Measurements from ENCODE around the gene ADGRL2.

Gene ADGRL2

DNA sequence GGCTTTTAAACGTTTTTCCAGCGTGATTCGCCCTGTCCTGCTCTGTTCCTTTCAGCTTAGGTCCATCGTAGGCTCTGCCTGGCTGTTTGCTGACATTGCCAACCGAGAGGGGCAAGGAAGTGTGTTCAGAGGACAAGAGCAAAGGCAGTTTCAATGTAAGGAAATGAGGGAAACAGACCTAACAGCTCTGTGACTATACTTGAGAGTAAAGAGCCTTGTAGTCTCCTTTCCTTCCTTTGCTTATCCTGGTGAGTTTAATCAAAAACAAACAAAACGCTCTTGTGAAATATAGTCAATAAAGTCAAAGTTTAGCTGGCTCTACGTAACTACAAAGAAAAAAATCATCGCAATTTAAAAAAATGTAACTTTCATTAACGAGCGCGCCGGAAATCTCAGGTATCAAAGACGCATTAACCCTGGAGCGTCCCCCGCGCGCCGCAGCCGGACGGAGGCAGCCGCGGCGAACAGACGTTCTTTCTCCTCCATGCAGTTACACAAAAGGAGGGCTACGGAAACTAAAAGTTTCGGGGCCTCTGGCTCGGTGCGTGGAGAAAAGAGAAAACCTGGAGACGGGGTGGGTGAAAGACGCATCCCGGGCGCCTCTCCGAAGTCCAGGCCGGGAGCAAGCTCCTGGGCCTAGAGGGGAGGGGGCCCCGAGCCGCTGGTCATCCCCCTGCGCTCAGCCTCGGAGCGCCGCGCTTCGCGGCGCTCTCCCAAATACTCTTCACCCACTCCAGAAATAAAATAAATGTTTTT is 617 bp upstream of the ADGRL2 start (continued):
- peak; percentile 90 for TF ChIP-seq ZNF660 (tag by site-specific recombination; IDR thresholded peaks at IDR 0.05)
- no peak for TF ChIP-seq SCRT1 (tag by site-specific recombination; IDR thresholded peaks at IDR 0.05; ENCODE audit: borderline replicate concordance)
- TF ChIP-seq, protein P1, sequence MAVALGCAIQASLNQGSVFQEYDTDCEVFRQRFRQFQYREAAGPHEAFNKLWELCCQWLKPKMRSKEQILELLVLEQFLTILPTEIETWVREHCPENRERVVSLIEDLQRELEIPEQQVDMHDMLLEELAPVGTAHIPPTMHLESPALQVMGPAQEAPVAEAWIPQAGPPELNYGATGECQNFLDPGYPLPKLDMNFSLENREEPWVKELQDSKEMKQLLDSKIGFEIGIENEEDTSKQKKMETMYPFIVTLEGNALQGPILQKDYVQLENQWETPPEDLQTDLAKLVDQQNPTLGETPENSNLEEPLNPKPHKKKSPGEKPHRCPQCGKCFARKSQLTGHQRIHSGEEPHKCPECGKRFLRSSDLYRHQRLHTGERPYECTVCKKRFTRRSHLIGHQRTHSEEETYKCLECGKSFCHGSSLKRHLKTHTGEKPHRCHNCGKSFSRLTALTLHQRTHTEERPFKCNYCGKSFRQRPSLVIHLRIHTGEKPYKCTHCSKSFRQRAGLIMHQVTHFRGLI (tag by site-specific recombination; IDR thresholded peaks at IDR 0.05): no peak
- peak; percentile 26; the same call in 1 of the 2 replicates for TF ChIP-seq MZF1 (tag by site-specific recombination; IDR thresholded peaks at IDR 0.05; ENCODE audit: borderline replicate concordance)
- peak; percentile 47; the same call in 1 of the 2 replicates for TF ChIP-seq ZFP37 (tag by site-specific recombination; IDR thresholded peaks at IDR 0.05)
- TF ChIP-seq HOXA7 (CRISPR knock-in tag; IDR thresholded peaks at IDR 0.05; ENCODE audit: borderline replicate concordance): no peak
- TF ChIP-seq ZNF596 (tag by site-specific recombination; IDR thresholded peaks at IDR 0.05): peak; percentile 64
- peak; percentile 82 for TF ChIP-seq ZXDB (tag by site-specific recombination; IDR thresholded peaks at IDR 0.05)
- no peak for TF ChIP-seq GFI1B (tag by site-specific recombination; IDR thresholded peaks at IDR 0.05)
- no peak for TF ChIP-seq ZNF433 (tag by site-specific recombination; IDR thresholded peaks at IDR 0.05; ENCODE audit: low read depth)
- no peak for TF ChIP-seq MEIS1 (CRISPR knock-in tag; IDR thresholded peaks at IDR 0.05; ENCODE audit: borderline replicate concordance)
- TF ChIP-seq, protein P2, sequence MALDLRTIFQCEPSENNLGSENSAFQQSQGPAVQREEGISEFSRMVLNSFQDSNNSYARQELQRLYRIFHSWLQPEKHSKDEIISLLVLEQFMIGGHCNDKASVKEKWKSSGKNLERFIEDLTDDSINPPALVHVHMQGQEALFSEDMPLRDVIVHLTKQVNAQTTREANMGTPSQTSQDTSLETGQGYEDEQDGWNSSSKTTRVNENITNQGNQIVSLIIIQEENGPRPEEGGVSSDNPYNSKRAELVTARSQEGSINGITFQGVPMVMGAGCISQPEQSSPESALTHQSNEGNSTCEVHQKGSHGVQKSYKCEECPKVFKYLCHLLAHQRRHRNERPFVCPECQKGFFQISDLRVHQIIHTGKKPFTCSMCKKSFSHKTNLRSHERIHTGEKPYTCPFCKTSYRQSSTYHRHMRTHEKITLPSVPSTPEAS (tag by site-specific recombination; IDR thresholded peaks at IDR 0.05): peak; percentile 38; the same call in 1 of the 2 replicates
- TF ChIP-seq ZNF610 (tag by site-specific recombination; IDR thresholded peaks at IDR 0.05; ENCODE audit: borderline replicate concordance): no peak
- peak; percentile 68 for TF ChIP-seq ZNF366 (tag by site-specific recombination; conservative IDR thresholded peaks at IDR 0.05)
- peak; percentile 80; the same call in 1 of the 2 replicates for TF ChIP-seq ZBTB20 (tag by site-specific recombination; IDR thresholded peaks at IDR 0.05)
- TF ChIP-seq REPIN1 (tag by site-specific recombination; IDR thresholded peaks at IDR 0.05; ENCODE audit: low read depth): no peak
- TF ChIP-seq ZNF416 (tag by site-specific recombination; IDR thresholded peaks at IDR 0.05): no peak
- TF ChIP-seq ZEB2 (tag by site-specific recombination; IDR thresholded peaks at IDR 0.05): peak; percentile 81; the same call in 1 of the 2 replicates
- peak; percentile 86 for TF ChIP-seq ZSCAN30 (tag by site-specific recombination; IDR thresholded peaks at IDR 0.05)
- TF ChIP-seq, protein P3, sequence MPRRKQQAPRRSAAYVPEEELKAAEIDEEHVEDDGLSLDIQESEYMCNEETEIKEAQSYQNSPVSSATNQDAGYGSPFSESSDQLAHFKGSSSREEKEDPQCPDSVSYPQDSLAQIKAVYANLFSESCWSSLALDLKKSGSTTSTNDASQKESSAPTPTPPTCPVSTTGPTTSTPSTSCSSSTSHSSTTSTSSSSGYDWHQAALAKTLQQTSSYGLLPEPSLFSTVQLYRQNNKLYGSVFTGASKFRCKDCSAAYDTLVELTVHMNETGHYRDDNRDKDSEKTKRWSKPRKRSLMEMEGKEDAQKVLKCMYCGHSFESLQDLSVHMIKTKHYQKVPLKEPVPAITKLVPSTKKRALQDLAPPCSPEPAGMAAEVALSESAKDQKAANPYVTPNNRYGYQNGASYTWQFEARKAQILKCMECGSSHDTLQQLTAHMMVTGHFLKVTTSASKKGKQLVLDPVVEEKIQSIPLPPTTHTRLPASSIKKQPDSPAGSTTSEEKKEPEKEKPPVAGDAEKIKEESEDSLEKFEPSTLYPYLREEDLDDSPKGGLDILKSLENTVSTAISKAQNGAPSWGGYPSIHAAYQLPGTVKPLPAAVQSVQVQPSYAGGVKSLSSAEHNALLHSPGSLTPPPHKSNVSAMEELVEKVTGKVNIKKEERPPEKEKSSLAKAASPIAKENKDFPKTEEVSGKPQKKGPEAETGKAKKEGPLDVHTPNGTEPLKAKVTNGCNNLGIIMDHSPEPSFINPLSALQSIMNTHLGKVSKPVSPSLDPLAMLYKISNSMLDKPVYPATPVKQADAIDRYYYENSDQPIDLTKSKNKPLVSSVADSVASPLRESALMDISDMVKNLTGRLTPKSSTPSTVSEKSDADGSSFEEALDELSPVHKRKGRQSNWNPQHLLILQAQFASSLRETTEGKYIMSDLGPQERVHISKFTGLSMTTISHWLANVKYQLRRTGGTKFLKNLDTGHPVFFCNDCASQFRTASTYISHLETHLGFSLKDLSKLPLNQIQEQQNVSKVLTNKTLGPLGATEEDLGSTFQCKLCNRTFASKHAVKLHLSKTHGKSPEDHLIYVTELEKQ (tag by site-specific recombination; IDR thresholded peaks at IDR 0.05; ENCODE audit: borderline replicate concordance): no peak
- no peak for TF ChIP-seq SCRT2 (tag by site-specific recombination; IDR thresholded peaks at IDR 0.05)
- no peak for TF ChIP-seq SETDB1 (IDR thresholded peaks at IDR 0.05; ENCODE audit: insufficient read length, low read length)
- 0 out of 2 replicates have a peak, but pooled peaks have one; percentile 49 for TF ChIP-seq ZNF341 (tag by site-specific recombination; IDR thresholded peaks at IDR 0.05; ENCODE audit: low read depth)
- TF ChIP-seq ZNF548 (tag by site-specific recombination; IDR thresholded peaks at IDR 0.05): no peak
- no peak for TF ChIP-seq ZNF558 (tag by site-specific recombination; IDR thresholded peaks at IDR 0.05)
- TF ChIP-seq, protein P4, sequence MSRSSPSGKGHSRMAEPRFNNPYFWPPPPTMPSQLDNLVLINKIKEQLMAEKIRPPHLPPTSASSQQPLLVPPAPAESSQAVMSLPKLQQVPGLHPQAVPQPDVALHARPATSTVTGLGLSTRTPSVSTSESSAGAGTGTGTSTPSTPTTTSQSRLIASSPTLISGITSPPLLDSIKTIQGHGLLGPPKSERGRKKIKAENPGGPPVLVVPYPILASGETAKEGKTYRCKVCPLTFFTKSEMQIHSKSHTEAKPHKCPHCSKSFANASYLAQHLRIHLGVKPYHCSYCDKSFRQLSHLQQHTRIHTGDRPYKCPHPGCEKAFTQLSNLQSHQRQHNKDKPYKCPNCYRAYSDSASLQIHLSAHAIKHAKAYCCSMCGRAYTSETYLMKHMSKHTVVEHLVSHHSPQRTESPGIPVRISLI (tag by site-specific recombination; IDR thresholded peaks at IDR 0.05): peak; percentile 92
- peak; percentile 76 for TF ChIP-seq IKZF3 (tag by site-specific recombination; IDR thresholded peaks at IDR 0.05)
- TF ChIP-seq TCF7L2 (IDR thresholded peaks at IDR 0.05; ENCODE audit: borderline replicate concordance, low read depth, low read length): no peak
- TF ChIP-seq ZNF121 (tag by site-specific recombination; IDR thresholded peaks at IDR 0.05): no peak
- no peak for TF ChIP-seq YY2 (tag by site-specific recombination; IDR thresholded peaks at IDR 0.05)
- no peak for TF ChIP-seq ZNF621 (tag by site-specific recombination; IDR thresholded peaks at IDR 0.05)
- TF ChIP-seq, protein P5, sequence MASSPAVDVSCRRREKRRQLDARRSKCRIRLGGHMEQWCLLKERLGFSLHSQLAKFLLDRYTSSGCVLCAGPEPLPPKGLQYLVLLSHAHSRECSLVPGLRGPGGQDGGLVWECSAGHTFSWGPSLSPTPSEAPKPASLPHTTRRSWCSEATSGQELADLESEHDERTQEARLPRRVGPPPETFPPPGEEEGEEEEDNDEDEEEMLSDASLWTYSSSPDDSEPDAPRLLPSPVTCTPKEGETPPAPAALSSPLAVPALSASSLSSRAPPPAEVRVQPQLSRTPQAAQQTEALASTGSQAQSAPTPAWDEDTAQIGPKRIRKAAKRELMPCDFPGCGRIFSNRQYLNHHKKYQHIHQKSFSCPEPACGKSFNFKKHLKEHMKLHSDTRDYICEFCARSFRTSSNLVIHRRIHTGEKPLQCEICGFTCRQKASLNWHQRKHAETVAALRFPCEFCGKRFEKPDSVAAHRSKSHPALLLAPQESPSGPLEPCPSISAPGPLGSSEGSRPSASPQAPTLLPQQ (tag by site-specific recombination; IDR thresholded peaks at IDR 0.05): peak; percentile 68; the same call in 1 of the 2 replicates
- TF ChIP-seq KLF16 (tag by site-specific recombination; IDR thresholded peaks at IDR 0.05): peak; percentile 81
